Gastroesophageal sphincter (tissue), 4 donors: ENCODE data around the gene AQP4. TPM values are rescaled to one million over a fixed set of nuclear protein-coding genes. Genes with fewer than 3 reads are reported as not detected.

Source experiments
- ATAC-seq: fragments of 150-250 bp; one replicate; pipeline ENCODE4 v1.9.1; 2016; ENCODE audit warnings: mild to moderate bottlenecking, moderate library complexity
- H3K27ac ChIP-seq, 4 donors: fragments of 200-600 bp; sonication (generic) in 3 of 4; 1 replicate in 3 of 4; 2 replicates in 1 of 4; pipeline ENCODE4 v1.5.1; 2016 to 2019
- H3K27me3 ChIP-seq: fragments of 200-600 bp; sonication (generic); one replicate; pipeline ENCODE4 v1.5.1; 2019
- H3K36me3 ChIP-seq, 2 donors: fragments of 200-600 bp; sonication (generic); one replicate each; pipeline ENCODE4 v1.5.1; 2019; ENCODE audit warnings: control low read depth in 1 of 2
- H3K4me1 ChIP-seq, 3 donors: fragments of 200-600 bp; sonication (generic); 1 replicate in 2 of 3; 2 replicates in 1 of 3; pipeline ENCODE4 v1.5.1; 2016 to 2019; ENCODE audit warnings: control low read depth in 2 of 3
- H3K4me3 ChIP-seq, 2 donors: fragments of 200-600 bp; sonication (generic); one replicate each; pipeline ENCODE4 v1.5.1; 2019; ENCODE audit warnings: mild to moderate bottlenecking in 1 of 2, moderate library complexity in 1 of 2
- H3K9me3 ChIP-seq, 3 donors: fragments of 200-600 bp; sonication (generic); one replicate each; pipeline ENCODE4 v1.5.1; 2017 to 2019; ENCODE audit warnings: control low read depth in 2 of 3
- EP300 ChIP-seq: sonication (generic); formaldehyde crosslinking; IDR thresholded peaks from one replicate; pipeline ENCODE4 v1.6.1; 2017; ENCODE audit warnings: antibody characterized with exemption, mild to moderate bottlenecking
- POLR2A ChIP-seq, 2 donors: fragments of 450-650 bp; IDR thresholded peaks; one replicate each; pipeline ENCODE4 v1.6.1; 2017; ENCODE audit warnings: antibody characterized with exemption in 2 of 2, mild to moderate bottlenecking in 2 of 2, moderate library complexity in 1 of 2
- POLR2AphosphoS5 ChIP-seq: sonication (generic); formaldehyde crosslinking; IDR thresholded peaks from one replicate; pipeline ENCODE4 v1.6.1; 2017; ENCODE audit warnings: antibody characterized with exemption
- WGBS, 2 donors: methylation state at CpG; one replicate each; pipeline ENCODE4 v1.1.5; 2018; ENCODE audit warnings: low coverage in 1 of 2; 5-methylcytosine and 5-hydroxymethylcytosine counted together
- total RNA-seq, 4 donors: library from RNA; depleted of rRNA; stranded (reverse); fragments of >200 nt; gene quantifications; one replicate each; pipeline ENCODE4 v1.1.0, GENCODE V29; 2016
- TF ChIP-seq, protein P1 (sequence below), 4 experiments: fragments of 200-600 bp in 2 of 4; fragments of 450-650 bp in 2 of 4; sonication (generic) in 1 of 4; IDR thresholded peaks; one replicate each; pipeline ENCODE4 v1.5.1; 2017 to 2019; ENCODE audit warnings: antibody characterized with exemption in 4 of 4, mild to moderate bottlenecking in 2 of 4, moderate library complexity in 2 of 4

AQP4 gene, protein sequence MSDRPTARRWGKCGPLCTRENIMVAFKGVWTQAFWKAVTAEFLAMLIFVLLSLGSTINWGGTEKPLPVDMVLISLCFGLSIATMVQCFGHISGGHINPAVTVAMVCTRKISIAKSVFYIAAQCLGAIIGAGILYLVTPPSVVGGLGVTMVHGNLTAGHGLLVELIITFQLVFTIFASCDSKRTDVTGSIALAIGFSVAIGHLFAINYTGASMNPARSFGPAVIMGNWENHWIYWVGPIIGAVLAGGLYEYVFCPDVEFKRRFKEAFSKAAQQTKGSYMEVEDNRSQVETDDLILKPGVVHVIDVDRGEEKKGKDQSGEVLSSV
- total RNA-seq, result 10 to 100 TPM in 1 of 4 donors, under 1 TPM in 2, not detected in 1; 0.12 to 36.1 (median 0.89) TPM

DNA sequence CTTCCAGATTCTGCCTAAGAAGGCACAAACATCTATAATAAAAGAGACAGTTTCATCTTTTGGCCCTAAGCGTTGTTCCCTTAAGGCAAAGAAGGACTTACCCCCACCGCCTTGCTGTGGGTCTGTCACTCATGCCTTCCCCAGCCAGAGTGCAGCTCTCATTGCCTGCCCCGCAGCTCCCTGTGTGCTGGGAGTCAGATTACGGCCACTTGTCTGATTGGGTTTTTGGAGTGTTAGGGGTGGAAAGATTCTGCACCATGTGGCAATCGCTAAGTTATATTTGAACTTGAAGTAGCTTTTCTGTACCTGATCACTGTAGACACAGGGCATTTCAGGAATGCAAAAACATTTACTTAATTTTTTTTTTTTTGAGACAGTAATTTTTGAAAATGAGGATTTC is at the start of gene AQP4:
Gene AQP4, minus strand, starts transcription at position 151 of the 400 bp plus-strand sequence. Its CDS starts 18 bp downstream, at position 133.
- peak; percentile 37 for TF ChIP-seq POLR2AphosphoS5
- TF ChIP-seq, protein P1, sequence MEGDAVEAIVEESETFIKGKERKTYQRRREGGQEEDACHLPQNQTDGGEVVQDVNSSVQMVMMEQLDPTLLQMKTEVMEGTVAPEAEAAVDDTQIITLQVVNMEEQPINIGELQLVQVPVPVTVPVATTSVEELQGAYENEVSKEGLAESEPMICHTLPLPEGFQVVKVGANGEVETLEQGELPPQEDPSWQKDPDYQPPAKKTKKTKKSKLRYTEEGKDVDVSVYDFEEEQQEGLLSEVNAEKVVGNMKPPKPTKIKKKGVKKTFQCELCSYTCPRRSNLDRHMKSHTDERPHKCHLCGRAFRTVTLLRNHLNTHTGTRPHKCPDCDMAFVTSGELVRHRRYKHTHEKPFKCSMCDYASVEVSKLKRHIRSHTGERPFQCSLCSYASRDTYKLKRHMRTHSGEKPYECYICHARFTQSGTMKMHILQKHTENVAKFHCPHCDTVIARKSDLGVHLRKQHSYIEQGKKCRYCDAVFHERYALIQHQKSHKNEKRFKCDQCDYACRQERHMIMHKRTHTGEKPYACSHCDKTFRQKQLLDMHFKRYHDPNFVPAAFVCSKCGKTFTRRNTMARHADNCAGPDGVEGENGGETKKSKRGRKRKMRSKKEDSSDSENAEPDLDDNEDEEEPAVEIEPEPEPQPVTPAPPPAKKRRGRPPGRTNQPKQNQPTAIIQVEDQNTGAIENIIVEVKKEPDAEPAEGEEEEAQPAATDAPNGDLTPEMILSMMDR (IDR thresholded peaks at IDR 0.05), result no peak
- Histone ChIP-seq H3K36me3 (no peaks in the 10 kb centered on the region), H3K27me3 (peaks cover 28% of the 10 kb centered on the region), H3K27ac (no peak within 1 kb of the TSS), H3K4me3 (no peak within 1 kb of the TSS), H3K4me1 (peaks cover 0 to 20% (median 0%) of the 10 kb centered on the region in 3 donors), H3K9me3 (no peaks in the 10 kb centered on the region)
- WGBS, 2 donors, result 69 to 82% methylated on average over 5 of the region's 5 CpGs
- no peak for ATAC-seq

DNA sequence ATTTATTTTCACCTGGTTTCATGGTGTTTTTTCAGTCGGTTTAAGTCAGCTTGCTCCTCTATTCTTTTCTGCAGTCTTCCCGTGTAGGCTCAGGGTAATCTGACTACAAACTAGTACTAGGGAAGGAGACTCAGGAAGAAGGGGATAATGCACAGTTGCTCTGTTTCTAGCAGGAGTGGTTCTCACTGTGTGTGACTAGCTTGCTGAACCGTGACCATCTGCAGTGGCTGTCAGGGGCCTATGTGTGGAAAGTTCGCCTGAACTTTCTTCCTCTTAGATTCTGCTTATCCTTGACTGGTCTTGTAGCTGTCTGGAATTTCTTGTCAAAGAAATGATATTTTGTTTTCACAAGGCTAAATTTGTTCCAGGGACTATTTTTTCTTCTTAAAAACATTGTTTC is 46.3 kb upstream of the AQP4 start:
- Histone ChIP-seq H3K4me1 (peaks cover 0 to 16% (median 0%) of the 10 kb centered on the region in 3 donors), H3K27me3 (no peaks in the 10 kb centered on the region), H3K4me3 (no peak overlapping the region), H3K9me3 (no peaks in the 10 kb centered on the region), H3K36me3 (no peaks in the 10 kb centered on the region), H3K27ac (no peak overlapping the region)
- no peak for ATAC-seq
- no peak for TF ChIP-seq POLR2A (IDR thresholded peaks at IDR 0.05)
- WGBS, 2 donors, result 37 to 65% methylated on average over 4 of the region's 4 CpGs

DNA sequence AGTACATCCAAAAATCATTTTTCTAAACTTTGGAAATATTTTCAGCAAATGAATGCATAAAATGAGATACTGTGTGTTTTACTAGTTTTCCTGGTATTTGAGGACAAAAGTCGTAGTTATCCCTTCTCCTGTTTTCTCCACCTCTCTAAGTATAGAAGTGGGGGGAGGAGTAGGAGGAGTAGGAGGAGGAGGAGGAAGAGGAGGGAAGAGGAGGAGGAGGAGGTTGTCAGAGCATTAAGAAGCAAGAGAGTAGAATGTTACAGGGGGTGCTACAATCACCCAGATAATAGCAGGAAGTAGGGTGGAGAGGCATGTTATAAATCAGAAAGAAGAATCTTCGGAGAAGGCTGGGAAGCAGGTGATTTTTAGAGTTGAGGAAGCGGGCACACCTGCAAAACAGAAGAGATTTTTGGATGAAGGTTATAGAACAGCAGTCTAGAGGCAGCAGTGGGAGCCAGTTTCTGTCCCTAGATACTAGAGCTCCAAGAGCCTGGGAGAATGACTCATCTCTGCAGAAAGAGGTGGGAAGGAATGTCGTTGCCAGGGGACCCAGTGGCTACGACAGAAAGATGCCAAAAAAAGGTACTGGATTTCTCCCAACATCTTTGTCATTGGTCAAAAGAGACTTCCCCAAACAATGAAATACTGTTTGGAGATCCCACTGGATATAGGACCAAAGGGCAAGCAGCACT is 44.2 kb upstream of the AQP4 start:
- Histone ChIP-seq H3K4me3 (no peak overlapping the region), H3K36me3 (no peaks in the 10 kb centered on the region), H3K4me1 (peaks cover 0 to 16% (median 0%) of the 10 kb centered on the region in 3 donors), H3K27me3 (no peaks in the 10 kb centered on the region), H3K9me3 (no peaks in the 10 kb centered on the region), H3K27ac (no peak overlapping the region)
- 39 to 44% methylated on average over 4 to 5 of the region's 5 CpGs for WGBS, 2 donors
- no peak for ATAC-seq
- TF ChIP-seq EP300 (no peak), POLR2A (IDR thresholded peaks at IDR 0.05) (no peak), POLR2AphosphoS5 (no peak)
- TF ChIP-seq, protein P1 (IDR thresholded peaks at IDR 0.05), result no peak

DNA sequence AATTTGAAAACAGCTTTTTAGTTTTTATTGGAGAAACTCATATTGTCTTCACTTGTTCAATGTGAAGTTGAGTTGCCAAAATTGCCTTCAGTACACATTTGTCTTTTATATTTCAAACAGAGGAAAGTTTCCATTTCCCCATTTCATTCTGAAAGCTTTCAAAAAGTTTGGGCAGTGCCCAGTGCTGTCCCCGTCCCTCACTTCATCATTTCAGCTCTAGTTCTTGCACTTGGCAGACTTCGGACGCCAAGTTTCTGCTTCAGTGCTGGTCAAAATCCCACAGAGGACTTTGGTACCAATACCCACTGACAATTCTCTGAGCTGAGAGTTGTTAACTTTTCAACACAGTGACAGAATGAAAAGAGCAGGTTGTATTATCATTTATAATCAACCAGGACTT is 43.4 kb upstream of the AQP4 start:
- H3K4me1 ChIP-seq, result peaks cover 0 to 16% (median 0%) of the 10 kb centered on the region in 3 donors
- no peak overlapping the region for H3K27ac ChIP-seq
- no peak overlapping the region for H3K4me3 ChIP-seq
- TF ChIP-seq EP300 (no peak), POLR2AphosphoS5 (no peak), POLR2A (IDR thresholded peaks at IDR 0.05) (no peak)
- TF ChIP-seq, protein P1 (IDR thresholded peaks at IDR 0.05), result no peak
- H3K36me3 ChIP-seq, result no peaks in the 10 kb centered on the region
- H3K27me3 ChIP-seq, result no peaks in the 10 kb centered on the region
- 23 to 33% methylated on average over 3 of the region's 3 CpGs for WGBS, 2 donors
- H3K9me3 ChIP-seq, result no peaks in the 10 kb centered on the region
- ATAC-seq, result no peak

DNA sequence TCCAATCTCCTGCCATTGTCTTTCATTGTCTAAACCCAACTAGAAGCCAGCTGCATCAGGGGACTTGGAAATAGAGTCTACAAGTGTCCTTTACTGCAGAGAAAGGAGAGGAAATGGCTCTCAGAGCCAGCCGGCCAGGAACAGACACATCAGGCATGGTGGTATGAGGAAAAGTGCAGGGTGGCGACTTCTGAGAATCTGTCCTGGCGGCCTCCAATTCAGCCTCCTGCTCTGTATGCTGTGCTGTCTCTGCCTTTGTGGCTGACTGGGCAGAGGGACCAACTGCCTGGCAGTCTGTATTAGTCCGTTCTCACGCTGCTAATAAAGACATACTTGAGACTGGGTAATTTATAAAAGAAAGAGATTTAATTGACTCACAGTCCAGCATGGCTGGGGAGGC is 36.8 kb upstream of the AQP4 start:
- WGBS, 2 donors, result 85 to 86% methylated on average over 3 to 5 of the region's 5 CpGs
- Histone ChIP-seq H3K27ac (no peak overlapping the region), H3K4me1 (no peaks in the 10 kb centered on the region), H3K4me3 (no peak overlapping the region), H3K36me3 (no peaks in the 10 kb centered on the region), H3K9me3 (no peaks in the 10 kb centered on the region), H3K27me3 (no peaks in the 10 kb centered on the region)
- no peak for ATAC-seq
- TF ChIP-seq POLR2A (IDR thresholded peaks at IDR 0.05), result no peak
- TF ChIP-seq, protein P1 (IDR thresholded peaks at IDR 0.05), result no peak
- TF ChIP-seq EP300, result no peak
- no peak for TF ChIP-seq POLR2AphosphoS5
